T-helper 17 cell (primary cell): ENCODE data around the gene P2RX3. TPM values are rescaled to one million over a fixed set of nuclear protein-coding genes. Genes with fewer than 3 reads are reported as not detected.
A peak's percentile ranks its signal among the peaks of the same experiment; 100 is the strongest.

Experiments used
- ATAC-seq: fragments of 150-1000 bp; cut with Tn5 transposase; 2 replicates; pipeline ENCODE4 v1.10.0; 2021; ENCODE audit warnings: mild to moderate bottlenecking, moderate library complexity
- DNase-seq, 3 donors: peaks; one replicate each; pipeline versions ENCODE4 v3.0.0 to v3.0.0-alpha.2; 2020 to 2021
- H3K9me3 ChIP-seq: one replicate; pipeline ENCODE4 v1.7.0; 2013; ENCODE audit warnings: low read length, mild to moderate bottlenecking; ENCODE audit not compliant: control insufficient read depth, poor library complexity, severe bottlenecking
- H3K27ac Mint-ChIP-seq: one replicate; pipeline ENCODE4 v1.8.0; 2022; ENCODE audit warnings: mild to moderate bottlenecking, moderate library complexity, mixed read lengths
- H3K27me3 Mint-ChIP-seq: one replicate; pipeline ENCODE4 v1.8.0; 2022; ENCODE audit warnings: mixed read lengths
- H3K36me3 Mint-ChIP-seq: one replicate; pipeline ENCODE4 v1.8.0; 2022; ENCODE audit warnings: low read depth, mixed read lengths
- H3K4me1 Mint-ChIP-seq: one replicate; pipeline ENCODE4 v1.8.0; 2022; ENCODE audit warnings: mild to moderate bottlenecking, mixed read lengths
- H3K4me3 Mint-ChIP-seq: one replicate; pipeline ENCODE4 v1.8.0; 2022; ENCODE audit warnings: mild to moderate bottlenecking, moderate library complexity, mixed read lengths
- total RNA-seq, 4 donors: library from RNA in 2 of 4; stranded (reverse) in 2 of 4; gene quantifications; one replicate each; pipeline ENCODE4 v1.2.3 and lab custom pipeline; 2022 to 2026

Gene P2RX3
- total RNA-seq, 2 donors from 2014 or later, result not detected

DNA sequence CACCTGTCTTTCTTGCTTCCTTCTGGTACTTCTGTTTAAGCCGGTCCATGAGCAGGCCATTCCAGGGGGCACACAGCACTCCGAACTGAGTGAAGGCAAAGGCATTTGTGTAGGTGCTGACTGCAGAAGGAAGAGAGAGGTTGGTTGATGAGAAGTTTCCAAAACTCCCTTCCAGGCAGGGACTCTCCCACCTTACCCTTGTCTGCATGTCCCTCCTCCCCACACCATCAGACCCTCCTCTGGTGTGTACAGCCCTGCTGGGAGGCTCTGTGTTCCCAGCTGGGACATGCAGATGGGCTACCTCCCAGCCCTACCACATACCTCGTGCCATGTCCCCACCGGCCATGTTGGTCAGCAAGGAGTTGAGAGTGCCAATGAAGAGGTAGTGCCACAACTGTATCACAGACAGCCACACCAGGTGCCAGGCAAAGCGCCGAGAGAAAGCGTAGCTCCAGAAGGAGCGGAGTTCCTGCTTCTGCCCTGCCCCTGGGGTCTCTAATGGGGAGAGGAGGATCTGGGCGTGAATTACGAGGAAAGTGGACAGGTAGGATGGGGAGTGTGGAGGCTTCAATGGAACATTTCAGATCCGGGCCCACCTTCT, 76.6 kb downstream of the P2RX3 start:
- no peak for DNase-seq
- Mint-ChIP-seq H3K36me3 (peaks cover 19% of the 10 kb centered on the region), H3K4me3 (no peak overlapping the region), H3K4me1 (peaks cover 15% of the 10 kb centered on the region), H3K27me3 (no peaks in the 10 kb centered on the region), H3K27ac (no peak overlapping the region)
- H3K9me3 ChIP-seq, result no peaks in the 10 kb centered on the region
- ATAC-seq, result no peak

DNA sequence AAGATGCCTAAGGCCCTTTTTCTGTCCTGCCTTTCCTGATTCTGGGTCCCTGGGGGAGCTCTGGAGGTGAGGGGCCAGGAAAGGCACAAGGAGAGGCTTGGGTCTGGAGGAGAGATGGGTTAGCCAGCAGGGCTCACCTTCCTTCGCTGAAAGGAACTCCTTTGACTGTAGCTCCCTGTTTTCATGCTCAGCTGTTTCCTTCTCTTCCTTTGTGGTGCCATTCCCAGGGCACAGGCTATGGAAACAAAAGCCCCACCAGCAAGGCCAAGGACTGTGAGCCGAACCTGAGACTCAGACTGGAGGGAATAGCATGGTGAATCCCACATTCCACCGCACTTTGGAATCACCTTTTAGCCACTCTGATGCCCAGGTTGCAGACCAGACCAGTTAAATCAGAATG, 78.3 kb downstream of the P2RX3 start:
- ATAC-seq (no peak), DNase-seq (no peak)
- Mint-ChIP-seq H3K4me3 (no peak overlapping the region), H3K27ac (no peak overlapping the region), H3K27me3 (no peaks in the 10 kb centered on the region), H3K36me3 (peaks cover 17% of the 10 kb centered on the region), H3K4me1 (peaks cover 15% of the 10 kb centered on the region)
- no peaks in the 10 kb centered on the region for H3K9me3 ChIP-seq

DNA sequence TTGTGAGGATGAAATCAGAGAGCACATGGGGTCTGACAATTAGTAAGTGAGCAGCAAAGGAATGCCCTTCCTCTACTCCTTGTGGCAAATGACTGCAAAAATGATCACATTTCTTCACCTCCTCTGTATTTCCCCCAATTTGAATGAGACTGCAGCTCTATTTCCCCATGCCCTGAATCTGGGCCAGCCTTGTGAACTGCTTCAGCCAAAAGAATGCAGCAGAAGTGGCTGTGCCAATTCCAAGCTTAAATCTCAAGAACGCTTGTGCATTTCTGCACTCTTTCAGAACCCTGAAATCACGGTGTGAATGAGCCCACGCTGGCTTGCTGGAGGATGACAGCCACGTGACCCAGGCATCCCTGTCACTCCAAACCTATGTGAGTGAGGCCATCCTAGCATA, 78.9 kb downstream of the P2RX3 start:
- peaks cover 17% of the 10 kb centered on the region for H3K36me3 Mint-ChIP-seq

DNA sequence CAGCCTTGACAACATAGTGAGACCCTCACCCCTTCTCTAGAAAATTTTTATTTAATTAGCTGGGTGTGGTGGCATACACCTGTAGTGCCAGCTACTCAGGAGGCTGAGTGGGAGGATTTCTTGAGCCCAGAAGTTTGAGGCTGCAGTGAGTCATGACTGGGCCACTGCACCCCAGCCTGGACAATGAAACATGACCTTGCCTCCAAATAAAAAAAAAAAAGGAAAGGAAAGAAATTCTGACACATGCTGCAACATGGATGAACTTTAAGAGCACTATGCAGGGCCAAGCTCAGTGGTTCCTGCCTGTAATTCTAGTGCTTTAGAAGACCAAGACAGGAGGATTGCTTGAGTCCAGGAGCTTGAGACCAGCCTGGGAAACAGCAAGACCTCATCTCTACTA, 80.0 kb downstream of the P2RX3 start:
- peaks cover 16% of the 10 kb centered on the region for H3K36me3 Mint-ChIP-seq
- DNase-seq, result no peak
- no peak for ATAC-seq
- H3K4me3 Mint-ChIP-seq, result no peak overlapping the region
- peaks cover 17% of the 10 kb centered on the region for H3K4me1 Mint-ChIP-seq
- no peaks in the 10 kb centered on the region for H3K27me3 Mint-ChIP-seq
- no peak overlapping the region for H3K27ac Mint-ChIP-seq
- H3K9me3 ChIP-seq, result no peaks in the 10 kb centered on the region

More for the DNA sequence above, 78.9 kb downstream of the P2RX3 start:
- Mint-ChIP-seq H3K27ac (peak overlapping the region; percentile 24), H3K4me3 (no peak overlapping the region), H3K27me3 (no peaks in the 10 kb centered on the region), H3K4me1 (peaks cover 15% of the 10 kb centered on the region)
- no peak for ATAC-seq
- H3K9me3 ChIP-seq, result no peaks in the 10 kb centered on the region
- DNase-seq, result no peak

DNA sequence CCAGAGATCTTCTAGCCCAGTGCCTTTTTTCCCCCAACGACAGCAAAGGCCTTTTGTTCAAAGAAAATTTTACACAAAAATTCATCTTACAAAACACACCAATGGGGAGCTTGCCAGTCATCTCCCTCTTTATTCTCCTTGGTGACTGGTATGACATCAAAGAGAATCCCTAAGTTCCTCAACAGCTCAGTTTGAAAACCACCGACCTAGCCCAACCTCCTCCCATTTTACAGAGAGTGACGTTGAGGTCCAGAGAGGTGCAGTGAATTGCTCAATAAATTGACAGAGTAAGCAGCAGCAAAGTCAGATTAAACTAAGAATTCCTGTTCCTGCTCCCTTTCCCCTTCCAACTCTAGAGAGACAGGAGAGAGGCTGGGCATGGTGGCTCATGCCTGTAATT, 81.0 kb downstream of the P2RX3 start:
- peaks cover 6% of the 10 kb centered on the region for H3K36me3 Mint-ChIP-seq
- no peak overlapping the region for H3K27ac Mint-ChIP-seq
- ATAC-seq (no peak), DNase-seq (no peak)
- H3K4me1 Mint-ChIP-seq, result peaks cover 11% of the 10 kb centered on the region
- H3K4me3 Mint-ChIP-seq, result no peak overlapping the region
- no peaks in the 10 kb centered on the region for H3K27me3 Mint-ChIP-seq
- no peaks in the 10 kb centered on the region for H3K9me3 ChIP-seq

DNA sequence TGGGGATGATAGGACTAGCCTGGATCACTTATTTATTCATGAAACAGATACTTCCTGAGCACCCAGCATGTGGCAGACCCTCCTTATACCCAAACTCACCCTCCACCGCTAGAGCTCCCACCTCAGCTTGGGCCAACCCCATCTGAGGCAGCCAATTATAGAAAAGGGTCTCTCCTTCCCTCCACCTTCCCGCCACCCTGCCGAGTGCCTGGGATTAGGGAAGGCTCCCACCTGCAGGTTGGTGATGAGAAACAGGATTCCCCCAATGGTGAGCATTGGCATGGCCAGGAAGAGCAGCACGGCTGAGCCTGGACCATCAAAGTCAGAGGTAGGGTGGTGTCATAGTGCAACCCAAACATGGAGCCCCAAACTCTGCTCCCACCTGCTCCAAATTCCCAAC, 82.9 kb downstream of the P2RX3 start:
- H3K4me3 Mint-ChIP-seq, result no peak overlapping the region
- H3K9me3 ChIP-seq, result no peaks in the 10 kb centered on the region
- peaks cover 3% of the 10 kb centered on the region for H3K36me3 Mint-ChIP-seq
- H3K27me3 Mint-ChIP-seq, result no peaks in the 10 kb centered on the region
- ATAC-seq, result no peak
- no peak overlapping the region for H3K27ac Mint-ChIP-seq
- H3K4me1 Mint-ChIP-seq, result peaks cover 20% of the 10 kb centered on the region
- no peak for DNase-seq

DNA sequence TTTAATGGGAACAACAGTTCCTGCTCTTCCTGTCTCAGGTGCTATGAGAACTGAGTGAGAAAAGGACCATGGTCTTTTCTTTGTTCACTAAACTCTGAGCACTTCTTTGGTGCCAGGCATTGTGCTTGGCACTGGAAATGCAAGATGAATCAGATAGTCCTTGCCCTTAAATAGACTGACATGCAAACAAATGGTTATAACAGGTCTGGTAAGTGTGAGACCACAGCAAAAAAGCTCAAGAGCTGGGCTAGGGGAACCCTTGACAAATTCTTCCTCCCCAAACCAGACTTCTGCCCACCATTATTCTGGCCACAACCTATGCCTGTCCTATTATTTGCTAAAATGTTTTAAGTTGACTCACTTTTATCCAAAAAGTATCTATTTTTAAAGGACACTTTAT, 83.7 kb downstream of the P2RX3 start:
- Mint-ChIP-seq H3K27me3 (no peaks in the 10 kb centered on the region), H3K27ac (no peak overlapping the region), H3K4me1 (peaks cover 26% of the 10 kb centered on the region), H3K36me3 (peaks cover 3% of the 10 kb centered on the region), H3K4me3 (no peak overlapping the region)
- DNase-seq (no peak), ATAC-seq (no peak)
- no peaks in the 10 kb centered on the region for H3K9me3 ChIP-seq

Other genes starting within 250 kb of the P2RX3 start
- gene LRRC55, start 156.4 kb upstream of the P2RX3 start, total RNA-seq, result not detected
- not detected for gene APLNR, start 101.1 kb upstream of the P2RX3 start, total RNA-seq
- gene TNKS1BP1, start 13.4 kb upstream of the P2RX3 start, total RNA-seq, result 10 to 100 TPM in 1 of 2 donors, 1 to 10 TPM in 1; 8.7 to 16.2 TPM
- 10 to 100 TPM; 46.4 to 47.2 TPM for gene SSRP1, start 2.5 kb upstream of the P2RX3 start, total RNA-seq
- gene PRG3, start 42.8 kb downstream of the P2RX3 start, total RNA-seq, result not detected
- gene PRG2, start 52.3 kb downstream of the P2RX3 start, total RNA-seq, result under 1 TPM; 0.55 to 0.92 TPM
- gene SLC43A3, start 88.8 kb downstream of the P2RX3 start, total RNA-seq, result 10 to 100 TPM; 12.1 to 13.8 TPM
- under 1 TPM in 1 of 2 donors, not detected in 1; 0.23 TPM for gene RTN4RL2, start 122.2 kb downstream of the P2RX3 start, total RNA-seq
- 1 to 10 TPM; 7.8 to 8.0 TPM for gene SLC43A1, start 177.3 kb downstream of the P2RX3 start, total RNA-seq
- gene TIMM10, start 192.4 kb downstream of the P2RX3 start, total RNA-seq, result 10 to 100 TPM; 17.0 to 19.1 TPM
- gene SMTNL1, start 199.2 kb downstream of the P2RX3 start, total RNA-seq, result not detected
- gene UBE2L6, start 229.3 kb downstream of the P2RX3 start, total RNA-seq, result 10 to 100 TPM; 58.9 to 64.1 TPM